Activated CD4-positive, alpha-beta T cell treated with anti-CD3 and anti-CD28 coated beads, Interleukin-2, amount 50 U/mL, for 48 hours (primary cell): ENCODE results near the gene NOBOX.
"Not testable (repeated sequence)": the region's sequence is repeated elsewhere in the genome, so short reads cannot be mapped to it uniquely, and the experiment has no call there.

Experiments
- DNase-seq, 2 experiments: peaks; one replicate each; pipeline ENCODE4 v3.0.0-alpha.2; 2020

Gene NOBOX

GRCh38 chr7:144403649-144404061, at the start of gene NOBOX:
Gene NOBOX, minus strand, starts transcription at chr7:144403693.
- no peak for DNase-seq

- no peak for DNase-seq
Observed at GRCh38 chr7:144452064-144452463, 48.6 kb upstream of the NOBOX start.

- no peak for DNase-seq
Observed at GRCh38 chr7:144445590-144445989, 42.1 kb upstream of the NOBOX start.

- DNase-seq, result no peak
Observed at GRCh38 chr7:144439717-144440205, 36.3 kb upstream of the NOBOX start.

- no peak for DNase-seq
Observed at GRCh38 chr7:144438759-144439158, 35.3 kb upstream of the NOBOX start.

- peak; percentile 52 to 62 for DNase-seq
Observed at GRCh38 chr7:144437370-144438191, 34.1 kb upstream of the NOBOX start.

GRCh38 chr7:144436500-144436899, 33.0 kb upstream of the NOBOX start:
- DNase-seq, result no peak

GRCh38 chr7:144428431-144428830, 24.9 kb upstream of the NOBOX start:
- no peak for DNase-seq

- DNase-seq, result not testable (repeated sequence)
Observed at GRCh38 chr7:144427539-144427938, 24.0 kb upstream of the NOBOX start.

GRCh38 chr7:144418931-144419330, 15.4 kb upstream of the NOBOX start:
- DNase-seq, result not testable (repeated sequence)

GRCh38 chr7:144416341-144416740, 12.8 kb upstream of the NOBOX start:
- DNase-seq, result no peak

GRCh38 chr7:144415858-144416257, 12.4 kb upstream of the NOBOX start:
- no peak for DNase-seq

GRCh38 chr7:144414815-144415214, 11.3 kb upstream of the NOBOX start:
- DNase-seq, result no peak

- DNase-seq, result no peak
Observed at GRCh38 chr7:144410441-144410840, 6.9 kb upstream of the NOBOX start.

GRCh38 chr7:144408121-144408520, 4.6 kb upstream of the NOBOX start:
- no peak for DNase-seq

GRCh38 chr7:144407266-144407931, 3.9 kb upstream of the NOBOX start:
- DNase-seq, result no peak

GRCh38 chr7:144404946-144405345, 1.5 kb upstream of the NOBOX start:
- no peak for DNase-seq

- no peak for DNase-seq
Observed at GRCh38 chr7:144403102-144403501, 391 bp downstream of the NOBOX start.

GRCh38 chr7:144401490-144401889, 2.0 kb downstream of the NOBOX start:
- no peak for DNase-seq

GRCh38 chr7:144399946-144400345, 3.5 kb downstream of the NOBOX start:
- no peak for DNase-seq

GRCh38 chr7:144398911-144399310, 4.6 kb downstream of the NOBOX start:
- DNase-seq, result no peak

GRCh38 chr7:144398291-144398690, 5.2 kb downstream of the NOBOX start:
- DNase-seq, result no peak

GRCh38 chr7:144397086-144397485, 6.4 kb downstream of the NOBOX start:
- DNase-seq, result no peak

GRCh38 chr7:144391823-144392255, 11.7 kb downstream of the NOBOX start:
- DNase-seq, result no peak
